HG03469 (cell line): ENCODE data around the gene SOX11.
"Not testable (repeated sequence)": the region's sequence is repeated elsewhere in the genome, so short reads cannot be mapped to it uniquely, and the experiment has no call there.

Experiments
- ATAC-seq: cut with Tn5 transposase; IDR thresholded peaks from one replicate; pipeline ENCODE4 v1.9.1; 2021; ENCODE audit warnings: mild to moderate bottlenecking, moderate library complexity, moderate number of reproducible peaks; ENCODE audit not compliant: unreplicated experiment

Gene SOX11

DNA sequence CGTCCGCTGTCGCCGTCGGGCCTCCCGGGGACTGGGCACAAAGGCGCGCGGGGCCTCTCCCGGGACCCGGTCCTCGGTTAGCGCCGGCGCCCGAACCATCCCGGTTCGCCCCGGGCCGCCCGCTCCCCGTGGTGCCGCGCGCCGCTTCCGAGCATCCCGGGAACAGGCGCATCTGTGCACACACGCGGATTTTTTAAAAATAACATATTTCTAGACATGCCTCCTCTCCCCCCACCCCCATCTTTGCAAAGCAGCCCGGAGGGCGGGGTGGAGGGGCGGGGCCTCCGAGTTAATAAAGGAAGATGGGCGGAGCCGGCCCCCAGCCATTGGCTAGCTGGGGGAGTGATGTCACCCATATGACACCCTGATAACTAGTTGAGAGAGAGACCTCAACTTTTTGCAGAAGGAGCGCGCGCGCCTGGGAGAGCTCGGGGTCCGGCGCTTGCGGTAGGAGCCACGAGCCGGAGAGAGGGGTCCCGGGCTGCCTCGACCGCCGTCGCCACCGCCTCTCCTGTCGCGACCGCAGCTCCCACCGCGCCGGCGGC lies at the start of gene SOX11:
Gene SOX11 (plus strand): TSS at position 400 of the 545 bp plus-strand sequence. CDS start 338 bp downstream, outside the sequence.
- no peak for ATAC-seq

DNA sequence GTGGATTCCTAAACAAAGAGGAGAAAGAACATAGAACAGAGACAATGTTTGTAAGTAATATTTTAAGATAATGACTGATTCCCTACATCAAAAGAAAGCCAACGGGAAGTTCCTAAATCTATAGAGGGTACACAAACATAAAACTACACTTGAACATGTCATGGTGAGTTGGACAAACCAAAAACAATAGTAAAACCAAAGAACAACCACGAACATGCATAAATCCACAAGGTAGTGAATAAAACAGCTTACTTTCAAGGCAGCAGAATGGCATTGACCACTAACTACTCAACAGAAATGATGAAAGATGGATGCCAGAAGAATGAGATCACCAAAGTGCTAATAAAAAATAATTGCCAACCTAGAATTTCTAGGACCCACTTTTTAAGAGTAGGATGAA lies 39.5 kb upstream of the SOX11 start:
- not testable (repeated sequence) for ATAC-seq

DNA sequence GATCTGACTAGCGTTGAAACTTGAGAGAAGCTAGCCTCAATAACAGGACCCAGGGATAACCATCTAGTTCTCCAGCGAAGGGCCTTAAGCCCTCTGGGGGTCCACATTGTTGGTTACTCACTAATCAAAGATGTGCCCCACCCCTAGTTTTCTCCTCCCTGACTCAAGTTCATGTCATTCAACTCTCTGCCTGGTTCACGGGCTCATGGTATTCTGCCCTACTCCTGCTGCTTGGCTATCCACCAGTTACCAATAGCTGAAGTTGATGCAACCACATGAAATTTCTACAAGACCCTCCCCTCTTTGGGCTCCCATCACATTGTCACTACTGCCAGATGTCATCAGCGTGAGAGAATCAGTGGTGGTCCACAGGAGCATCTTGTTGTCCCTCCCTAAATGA lies 38.4 kb upstream of the SOX11 start:
- ATAC-seq = not testable (repeated sequence)

DNA sequence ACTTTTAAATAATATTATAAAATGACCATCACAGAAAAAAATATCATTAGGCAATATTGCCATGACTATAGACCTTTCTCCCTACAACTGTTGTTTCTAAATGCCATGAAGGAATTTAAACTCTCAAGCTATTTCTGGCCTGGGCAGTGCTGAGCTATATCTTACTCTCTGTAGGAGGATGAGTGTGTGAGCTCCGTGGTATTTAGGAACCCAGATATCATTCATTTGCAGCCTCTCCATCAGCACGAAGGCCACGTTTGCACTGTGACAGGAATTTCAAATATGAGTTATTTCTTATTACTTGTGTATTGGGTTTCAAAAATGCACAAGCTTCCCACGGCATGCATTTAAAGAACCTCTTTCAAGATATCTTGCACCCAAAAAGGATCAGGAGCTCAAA lies 35.0 kb upstream of the SOX11 start:
- no peak for ATAC-seq

DNA sequence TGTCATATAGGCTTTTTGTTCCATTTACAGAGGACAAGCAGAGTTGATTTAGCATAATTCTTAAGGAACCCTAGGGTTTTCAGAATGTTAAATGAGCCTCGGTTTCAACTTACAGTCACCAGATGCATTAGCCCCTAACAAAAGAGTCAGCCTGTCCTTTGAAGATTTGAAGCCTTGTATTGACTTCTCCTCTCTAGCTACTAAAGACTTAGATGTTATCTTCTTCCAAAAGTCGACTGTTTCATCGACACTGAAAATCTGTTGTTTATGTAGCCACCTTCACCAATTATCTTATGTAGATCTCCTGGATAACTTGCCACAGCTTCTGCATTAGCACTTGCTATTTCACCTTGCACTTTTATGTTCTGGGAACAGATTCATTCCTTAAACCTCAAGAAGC lies 31.6 kb upstream of the SOX11 start:
- no peak for ATAC-seq

DNA sequence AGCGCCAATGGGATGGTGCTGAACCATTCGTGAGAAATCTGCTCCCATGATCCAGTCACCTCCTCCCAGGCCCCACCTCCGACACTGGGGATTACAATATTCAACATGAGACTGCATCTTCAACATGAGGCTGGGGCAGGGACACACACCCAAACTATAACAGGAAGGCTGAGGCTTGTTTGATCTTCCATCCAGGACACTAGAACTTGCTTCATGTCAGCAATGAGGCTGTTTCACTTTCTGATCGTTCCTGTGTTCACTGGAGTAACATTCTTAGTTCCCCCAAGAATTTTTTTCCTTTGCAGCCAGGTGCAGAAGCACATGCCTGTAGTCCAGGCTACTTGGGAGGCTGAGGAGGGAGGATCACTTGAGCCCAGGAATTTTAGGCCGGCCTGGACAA lies 30.8 kb upstream of the SOX11 start:
- ATAC-seq = no peak

DNA sequence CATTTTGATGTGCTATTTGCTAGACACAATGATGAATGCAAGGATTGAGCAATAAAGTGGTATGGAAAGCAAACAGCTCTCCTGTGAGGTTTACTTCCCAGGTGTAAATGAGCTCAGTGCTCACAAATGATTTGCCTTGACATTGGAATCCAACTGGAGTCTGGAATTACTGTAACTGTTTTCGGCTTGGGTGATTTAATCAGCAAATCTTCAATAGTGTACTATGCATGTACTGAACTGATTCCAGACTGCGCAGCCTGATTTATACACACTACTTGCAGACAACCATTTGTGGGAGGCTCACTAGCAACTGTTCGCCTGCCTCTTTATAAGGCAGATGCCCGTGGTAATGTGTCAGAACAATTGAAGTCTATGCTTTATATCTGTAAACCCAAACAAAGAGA lies 27.9 kb upstream of the SOX11 start:
- no peak for ATAC-seq

DNA sequence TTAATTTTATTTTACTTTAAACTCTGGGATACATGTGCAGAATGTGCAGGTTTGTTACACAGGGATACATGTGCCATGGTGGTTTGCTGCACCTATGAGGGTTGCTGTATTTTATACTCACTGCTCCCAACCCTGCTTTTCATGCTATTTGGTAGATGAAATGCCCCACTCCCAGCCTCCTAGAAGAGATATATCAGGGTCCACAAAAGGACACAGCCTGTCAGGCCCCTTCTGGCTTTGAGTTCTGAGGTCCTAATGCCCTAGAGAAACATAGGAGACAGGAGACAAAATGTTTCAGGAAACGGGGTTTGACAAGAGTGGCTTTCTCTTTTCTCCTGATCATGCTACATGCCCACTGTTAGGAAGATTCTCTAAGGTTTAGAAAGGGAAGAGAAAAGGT lies 27.1 kb upstream of the SOX11 start:
- ATAC-seq = no peak

DNA sequence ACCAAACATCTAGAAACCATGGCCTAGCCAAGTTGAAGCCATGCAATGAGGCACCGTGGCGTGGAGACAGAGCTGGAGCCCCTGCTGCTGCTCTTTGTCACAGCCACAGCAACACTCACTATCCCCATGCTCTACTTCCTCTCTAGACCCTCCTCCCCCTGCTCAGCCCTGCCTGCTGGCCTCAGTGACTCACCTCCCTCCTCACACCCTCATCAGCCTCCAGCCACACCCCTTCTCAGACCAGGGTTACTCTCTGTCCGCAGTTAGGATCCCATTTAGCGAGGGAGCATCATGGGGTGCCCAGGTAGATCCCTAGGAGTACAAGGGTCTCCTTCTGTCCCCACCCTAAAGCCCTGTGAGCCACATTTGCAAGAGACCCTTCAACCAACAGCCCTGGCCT lies 25.4 kb upstream of the SOX11 start:
- no peak for ATAC-seq

DNA sequence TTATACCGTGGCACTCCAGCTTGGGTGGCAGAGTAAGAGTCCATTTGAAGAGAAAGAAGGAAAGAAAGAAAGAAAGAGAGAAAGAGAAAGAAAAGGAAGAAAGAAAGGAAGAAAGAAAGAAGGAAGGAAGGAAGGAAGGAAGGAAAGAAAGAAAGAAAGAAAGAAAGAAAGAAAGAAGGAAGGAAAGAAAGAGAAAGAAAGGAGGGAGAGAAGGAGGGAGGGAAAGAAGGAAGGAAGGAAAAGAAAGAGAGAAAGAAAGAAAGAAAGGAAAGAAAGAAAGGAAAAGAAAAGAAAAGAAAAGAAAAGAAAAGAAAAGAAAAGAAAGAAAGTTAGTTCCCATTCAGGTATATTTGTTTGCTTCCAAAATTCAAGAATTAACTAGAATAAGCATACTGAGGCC lies 24.5 kb upstream of the SOX11 start:
- not testable (repeated sequence) for ATAC-seq

DNA sequence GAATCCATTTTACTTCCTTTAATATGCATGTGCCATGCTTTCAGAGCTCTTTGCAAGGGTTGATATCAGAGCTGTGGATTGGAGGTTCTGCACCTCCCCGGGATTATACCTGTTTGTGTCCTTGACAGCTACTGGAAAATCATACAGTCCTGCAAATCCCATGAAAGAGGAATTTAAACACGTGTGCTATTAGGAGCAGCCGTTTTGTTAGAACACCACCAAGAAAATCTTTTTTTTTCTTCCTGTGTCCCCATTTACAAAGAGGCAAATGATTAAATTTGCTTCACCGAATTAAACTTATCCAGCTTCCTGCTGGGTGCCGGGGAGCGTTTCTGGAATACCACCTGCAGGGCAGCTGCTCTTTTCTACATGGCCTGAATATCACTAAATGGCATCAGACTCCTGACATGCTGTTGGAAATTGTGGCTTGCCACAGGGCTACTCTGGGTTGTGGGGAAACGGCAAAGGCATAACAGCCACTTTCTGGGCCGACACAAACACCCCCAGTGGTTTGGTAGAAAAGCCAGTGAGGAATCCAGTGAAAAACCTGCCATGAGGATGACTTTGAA lies 23.4 kb upstream of the SOX11 start:
- no peak for ATAC-seq

DNA sequence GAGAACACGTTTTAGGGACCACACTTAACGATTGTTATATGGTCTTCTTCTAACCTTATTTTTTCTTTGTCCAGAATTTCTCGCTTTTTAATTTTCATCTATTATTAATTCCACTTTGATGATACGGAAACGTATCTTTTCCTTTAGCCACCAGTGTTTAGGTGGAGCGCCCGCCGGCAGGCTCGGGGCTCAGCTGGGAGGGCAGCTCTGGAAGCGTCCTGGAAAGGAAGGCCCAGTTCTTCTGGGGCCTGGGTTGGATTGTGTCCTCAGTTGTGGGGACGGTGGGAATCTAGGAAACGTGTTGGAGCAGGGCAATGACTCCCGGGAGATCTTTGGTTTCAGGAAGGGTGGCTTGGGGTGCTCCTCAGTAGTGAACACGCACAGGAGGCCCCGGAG lies 19.4 kb upstream of the SOX11 start:
- no peak for ATAC-seq

DNA sequence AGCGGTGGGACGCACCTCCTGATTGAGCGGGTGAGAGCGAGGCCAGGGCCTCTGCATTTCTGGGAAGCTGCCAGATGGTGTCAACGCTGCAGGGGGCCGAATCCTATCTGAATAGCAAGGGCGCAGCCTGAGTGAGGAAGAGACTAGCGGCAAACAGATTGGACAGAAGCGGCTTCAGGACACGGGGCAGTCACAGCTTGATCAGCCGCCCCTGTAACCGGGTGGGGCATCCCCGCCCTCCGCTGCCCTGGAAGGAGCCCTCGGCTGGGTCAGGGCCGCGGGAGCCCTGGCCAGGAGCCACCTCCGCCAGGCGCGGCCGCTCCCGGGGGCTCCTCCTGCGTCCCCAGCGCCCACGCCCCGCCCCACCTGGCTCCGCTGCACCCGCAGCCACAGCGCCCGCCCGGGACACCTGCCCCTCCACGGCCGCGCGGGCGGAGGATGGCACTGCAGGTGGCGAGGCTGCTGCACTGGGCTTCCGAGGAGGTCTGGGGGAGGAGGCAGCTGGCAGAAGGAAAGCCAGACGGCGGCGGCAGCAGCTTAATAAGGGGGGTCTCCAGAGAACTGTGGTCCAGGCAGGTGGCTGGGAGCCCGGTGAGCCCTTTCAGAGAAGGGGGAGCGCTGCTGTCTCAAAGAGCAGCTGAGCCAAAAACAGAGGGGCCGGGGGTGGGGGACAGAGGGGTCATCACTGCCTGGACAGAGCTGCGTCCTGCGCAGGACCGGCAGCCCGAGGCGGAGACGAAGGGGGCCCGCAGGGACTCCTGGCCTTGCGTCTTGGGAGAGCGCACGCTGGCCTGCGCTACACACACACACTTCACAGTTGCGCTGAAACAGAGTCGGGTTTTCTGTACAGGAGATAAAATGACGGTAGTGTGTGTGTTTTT lies 18.8 kb upstream of the SOX11 start:
- no peak for ATAC-seq

DNA sequence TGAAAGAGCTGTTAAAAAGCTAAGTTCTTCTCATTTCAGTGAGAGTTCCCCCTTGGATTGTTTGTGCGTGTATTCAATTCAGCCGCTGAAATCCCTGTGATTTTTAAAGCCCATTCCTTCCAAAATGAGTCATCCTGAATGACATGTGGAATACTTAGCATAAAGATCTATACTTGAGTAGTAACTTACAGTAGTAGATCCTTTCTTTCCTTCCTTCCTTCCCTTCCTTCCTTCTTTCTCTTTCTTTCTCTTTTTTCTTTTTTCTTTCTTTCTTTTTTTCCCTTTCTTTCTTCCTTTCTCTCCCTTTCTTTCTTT lies 18.2 kb upstream of the SOX11 start:
- ATAC-seq = no peak

DNA sequence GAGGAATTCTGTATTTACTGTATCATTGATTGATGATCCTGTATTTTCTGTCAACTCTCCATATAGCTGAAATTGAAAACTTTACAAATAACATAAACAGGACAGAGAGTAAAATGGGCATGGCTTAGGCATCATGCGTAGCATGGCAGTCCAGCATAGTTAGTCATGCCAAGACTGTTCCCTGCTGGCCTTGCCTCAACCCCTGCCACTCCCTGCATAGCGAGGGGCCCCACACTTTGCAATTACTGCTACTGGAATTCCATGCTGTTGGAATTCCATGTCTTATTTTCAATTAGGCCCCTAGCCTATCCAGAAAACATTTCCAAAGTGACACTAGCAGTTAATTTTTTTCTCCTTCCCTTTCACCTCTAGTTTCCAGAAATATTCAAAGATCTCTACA lies 15.1 kb upstream of the SOX11 start:
- no peak for ATAC-seq

DNA sequence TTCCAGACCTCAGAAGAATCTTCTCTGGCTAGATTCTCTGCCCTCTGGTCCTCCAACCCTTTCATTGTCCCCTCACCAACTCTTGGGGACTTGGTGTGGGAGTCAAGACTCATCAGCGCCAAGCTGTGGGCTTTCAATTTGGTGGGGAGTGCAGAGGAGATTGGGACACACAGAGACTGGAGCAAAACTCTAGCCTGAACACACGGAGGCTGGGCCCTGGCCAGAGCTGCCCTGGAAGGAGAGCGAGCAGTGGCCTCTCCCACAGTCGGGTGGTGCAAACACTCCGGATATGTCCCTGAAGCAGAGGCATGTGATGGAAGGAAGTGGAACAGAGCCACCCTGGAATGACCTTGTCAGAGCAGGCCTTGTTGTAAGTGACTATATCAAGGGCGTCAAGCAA lies 8.7 kb upstream of the SOX11 start:
- no peak for ATAC-seq

DNA sequence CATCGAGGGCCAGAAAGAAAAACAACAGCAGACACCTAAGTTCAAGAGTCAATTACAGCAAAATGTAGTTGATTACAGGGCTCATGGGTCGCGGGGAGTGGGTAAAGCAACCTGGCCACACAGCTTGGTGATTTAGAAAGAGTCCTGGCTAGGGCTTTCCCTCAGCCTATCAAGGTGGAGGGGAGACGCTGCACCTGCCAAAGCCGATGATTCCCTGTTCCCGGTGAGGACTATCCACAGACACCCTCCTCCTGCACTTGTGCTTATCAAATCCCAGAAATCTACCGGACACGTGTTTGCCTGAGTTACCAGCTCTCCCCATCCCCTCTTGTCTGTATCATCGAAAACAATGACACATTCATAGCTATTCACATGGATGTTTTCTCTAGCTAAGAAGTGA lies 7.0 kb upstream of the SOX11 start:
- ATAC-seq = no peak

DNA sequence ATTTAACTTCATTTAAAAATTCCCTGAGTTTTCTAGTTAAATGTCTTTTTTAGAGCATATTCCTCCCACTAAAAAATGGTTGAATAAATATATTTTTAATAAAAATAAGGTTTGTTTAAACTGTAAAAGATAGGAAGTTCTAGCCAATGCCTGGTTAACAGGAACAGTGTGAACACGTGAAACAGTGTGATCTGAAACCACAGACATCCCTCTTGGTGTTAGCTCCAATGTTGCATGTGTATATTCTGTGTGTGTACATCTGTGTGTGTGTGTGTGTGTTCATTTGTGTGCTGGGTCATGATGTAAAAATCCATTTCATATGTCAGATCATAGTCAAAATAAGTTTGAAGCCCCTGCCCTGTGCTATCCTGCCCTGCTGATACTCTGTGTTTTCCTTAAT lies 6.1 kb upstream of the SOX11 start:
- ATAC-seq = no peak

DNA sequence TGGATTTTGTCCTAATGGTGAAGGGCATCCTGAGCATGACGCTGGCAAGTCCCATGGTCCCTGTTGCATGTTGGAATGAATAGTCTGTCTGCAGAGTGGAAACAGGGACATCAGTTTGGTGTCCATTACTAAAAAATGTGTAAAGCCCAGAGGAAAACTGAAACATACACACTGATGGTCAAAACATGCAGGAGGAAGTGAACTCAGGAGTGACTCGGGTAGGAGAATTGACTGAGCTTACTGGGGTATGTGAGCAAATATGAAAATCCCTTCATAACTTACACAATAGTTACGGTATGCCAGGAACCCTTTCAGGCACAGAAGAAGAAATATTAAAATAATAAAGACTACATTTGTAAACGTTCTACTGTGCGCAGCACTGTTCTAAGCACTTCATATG lies 5.6 kb upstream of the SOX11 start:
- no peak for ATAC-seq

DNA sequence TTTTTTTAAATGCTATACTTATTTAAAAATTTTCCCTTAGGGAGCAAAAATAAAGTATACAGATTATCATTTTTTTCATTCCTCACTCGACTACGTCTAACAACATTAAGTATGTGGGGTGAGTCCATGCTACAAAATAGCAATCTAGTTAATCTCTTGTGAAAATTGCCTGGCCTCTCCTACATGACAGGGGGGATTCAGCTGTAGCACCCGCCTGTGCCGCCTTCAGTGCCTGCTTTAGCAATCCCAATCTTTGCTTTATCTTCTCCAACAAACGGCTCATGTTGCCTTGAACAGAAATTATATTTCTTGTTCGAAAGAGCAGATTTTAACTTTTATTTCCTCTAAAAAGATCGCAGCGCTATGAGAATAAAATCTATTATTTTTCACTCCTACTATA lies 2.4 kb upstream of the SOX11 start:
- no peak for ATAC-seq

DNA sequence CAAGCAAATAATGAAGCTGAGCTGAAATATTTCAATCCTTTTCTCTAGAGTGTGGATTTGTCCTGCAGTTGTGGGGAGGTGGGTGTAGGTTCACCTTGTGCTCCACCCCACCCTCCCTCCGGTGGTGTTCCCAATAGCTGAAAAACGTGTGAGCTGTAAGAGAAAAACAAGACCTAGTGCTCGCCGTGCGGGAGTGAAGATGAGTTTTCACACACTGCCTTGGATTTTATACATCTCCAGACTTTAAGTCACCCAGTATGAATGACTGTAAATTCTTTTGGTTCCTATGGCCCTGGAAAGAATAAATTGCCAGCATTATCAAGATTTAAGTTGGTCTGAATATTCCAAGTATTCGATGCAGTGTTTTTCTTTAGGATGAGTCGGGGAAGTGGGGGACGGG lies 1.9 kb upstream of the SOX11 start:
- no peak for ATAC-seq

DNA sequence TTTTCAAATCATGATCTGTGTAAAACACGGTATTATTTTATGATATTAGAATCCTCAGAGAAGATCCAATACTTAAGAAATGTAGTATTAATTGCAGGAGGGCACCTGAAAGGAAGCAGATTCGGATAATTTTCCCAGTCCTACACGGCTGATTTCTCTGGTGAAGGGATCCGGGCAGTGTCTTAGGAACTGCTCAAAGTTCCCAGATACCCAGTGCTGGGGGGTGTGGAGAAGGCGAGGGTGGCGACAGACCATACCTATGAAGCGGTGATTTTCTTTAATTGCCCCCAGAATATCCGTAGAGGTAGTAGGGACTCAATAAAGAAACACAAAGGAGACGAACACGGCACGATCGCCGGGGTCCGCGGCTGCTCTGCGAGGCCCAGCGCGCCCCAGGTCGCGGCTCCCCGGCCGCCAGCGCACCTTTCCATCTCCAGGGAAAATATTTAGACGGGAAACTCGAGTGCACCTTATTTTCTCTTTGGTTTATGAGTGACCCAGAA lies 1.4 kb upstream of the SOX11 start:
- no peak for ATAC-seq
